Erythroblast (primary cell): ENCODE results near the gene RIN2.

Source experiments
- GATA1 ChIP-seq: IDR thresholded peaks from 2 replicates; pipeline ENCODE4 v1.6.1; 2011; ENCODE audit warnings: low read depth, mild to moderate bottlenecking, control low read depth, low read length, moderate library complexity
- POLR2A ChIP-seq: IDR thresholded peaks from 2 replicates; pipeline ENCODE4 v1.6.1; 2011; ENCODE audit warnings: mild to moderate bottlenecking, low read length

- TF ChIP-seq POLR2A (no peak), GATA1 (no peak)
Observed at GRCh38 chr20:19725814-19726525, 32.1 kb upstream of the RIN2 start.
